ENCODE measurements around the gene MT1B.

MT1B gene

DNA sequence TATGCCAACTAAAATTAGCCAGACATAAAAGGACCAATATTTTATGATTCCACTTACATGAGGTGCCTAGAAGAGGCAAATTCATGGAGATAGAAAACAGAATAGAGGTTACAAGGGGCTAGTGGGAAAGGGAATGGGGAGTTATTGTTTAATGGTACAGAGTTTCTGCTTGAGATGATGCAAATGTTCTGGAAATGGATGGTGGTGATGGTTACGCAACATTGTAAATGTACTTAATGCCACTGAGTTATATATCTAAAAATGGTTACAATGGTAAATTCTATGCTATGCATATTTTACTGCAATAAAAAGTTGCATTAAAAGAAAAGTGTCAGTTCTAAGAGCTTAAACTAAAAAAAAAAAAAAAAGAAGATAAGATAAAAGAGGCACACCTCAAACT is 48.5 kb downstream of the MT1B start:
- Histone ChIP-seq H3K27me3 (ENCODE audit: control insufficient read depth, low read length) (no peaks in the 10 kb centered on the region), H4K20me1 (ENCODE audit: control insufficient read depth, insufficient read depth, low read depth, low read length) (no peaks in the 10 kb centered on the region), H3K4me3 (ENCODE audit: low read length) (no peak overlapping the region), H3K4me1 (ENCODE audit: control insufficient read depth, low read length) (0 out of 2 replicates have a peak, but pooled peaks cover 3% of the 10 kb centered on the region), H3K9me2 (replicated peaks; ENCODE audit: control insufficient read depth, low read length) (no peaks in the 10 kb centered on the region), H3K27ac (ENCODE audit: low read depth, low read length) (no peak overlapping the region), H3K79me2 (ENCODE audit: control insufficient read depth, low read length) (no peaks in the 10 kb centered on the region), H3K4me2 (ENCODE audit: low read length) (no peak overlapping the region), H3K36me3 (ENCODE audit: control insufficient read depth, low read length) (no peaks in the 10 kb centered on the region), H3K9me3 (ENCODE audit: control insufficient read depth, insufficient read depth, low read length) (no peaks in the 10 kb centered on the region), H3F3A (ENCODE audit: control insufficient read depth, insufficient read depth) (no peaks in the 10 kb centered on the region)
- no peak for TF ChIP-seq EZH2phosphoT487 (IDR thresholded peaks at IDR 0.05; ENCODE audit: borderline replicate concordance, low read length)
- TF ChIP-seq, protein P1, sequence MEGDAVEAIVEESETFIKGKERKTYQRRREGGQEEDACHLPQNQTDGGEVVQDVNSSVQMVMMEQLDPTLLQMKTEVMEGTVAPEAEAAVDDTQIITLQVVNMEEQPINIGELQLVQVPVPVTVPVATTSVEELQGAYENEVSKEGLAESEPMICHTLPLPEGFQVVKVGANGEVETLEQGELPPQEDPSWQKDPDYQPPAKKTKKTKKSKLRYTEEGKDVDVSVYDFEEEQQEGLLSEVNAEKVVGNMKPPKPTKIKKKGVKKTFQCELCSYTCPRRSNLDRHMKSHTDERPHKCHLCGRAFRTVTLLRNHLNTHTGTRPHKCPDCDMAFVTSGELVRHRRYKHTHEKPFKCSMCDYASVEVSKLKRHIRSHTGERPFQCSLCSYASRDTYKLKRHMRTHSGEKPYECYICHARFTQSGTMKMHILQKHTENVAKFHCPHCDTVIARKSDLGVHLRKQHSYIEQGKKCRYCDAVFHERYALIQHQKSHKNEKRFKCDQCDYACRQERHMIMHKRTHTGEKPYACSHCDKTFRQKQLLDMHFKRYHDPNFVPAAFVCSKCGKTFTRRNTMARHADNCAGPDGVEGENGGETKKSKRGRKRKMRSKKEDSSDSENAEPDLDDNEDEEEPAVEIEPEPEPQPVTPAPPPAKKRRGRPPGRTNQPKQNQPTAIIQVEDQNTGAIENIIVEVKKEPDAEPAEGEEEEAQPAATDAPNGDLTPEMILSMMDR (IDR thresholded peaks at IDR 0.05; ENCODE audit: low read depth, low read length, poor library complexity, severe bottlenecking), result no peak

DNA sequence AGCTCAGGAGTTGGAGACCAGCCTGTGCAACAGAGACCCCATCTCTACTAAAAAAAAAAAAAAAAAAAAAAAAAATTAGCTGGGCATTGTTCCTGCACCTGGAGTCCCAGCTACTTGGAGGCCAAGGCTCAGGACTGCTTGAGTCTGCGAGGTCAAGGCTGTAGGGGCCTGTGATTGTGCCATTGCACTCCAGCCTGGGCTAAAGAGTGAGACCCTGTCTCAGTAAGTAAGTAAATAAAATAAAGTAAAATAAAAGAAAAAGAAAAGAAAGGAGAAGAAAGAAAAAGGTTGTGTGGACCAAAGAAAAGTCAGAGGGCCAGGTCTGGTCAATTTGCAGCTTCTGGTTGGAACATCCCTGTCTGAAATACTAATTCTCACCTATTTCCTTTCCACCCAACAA is 48.9 kb downstream of the MT1B start:
- no peak overlapping the region for H3K27ac ChIP-seq (ENCODE audit: low read depth, low read length)
- H3K9me3 ChIP-seq (ENCODE audit: control insufficient read depth, insufficient read depth, low read length), result no peaks in the 10 kb centered on the region
- TF ChIP-seq, protein P1 (IDR thresholded peaks at IDR 0.05; ENCODE audit: low read depth, low read length, poor library complexity, severe bottlenecking), result no peak
- no peak for TF ChIP-seq EZH2phosphoT487 (IDR thresholded peaks at IDR 0.05; ENCODE audit: borderline replicate concordance, low read length)
- H4K20me1 ChIP-seq (ENCODE audit: control insufficient read depth, insufficient read depth, low read depth, low read length), result no peaks in the 10 kb centered on the region
- 0 out of 2 replicates have a peak, but pooled peaks cover 3% of the 10 kb centered on the region for H3K4me1 ChIP-seq (ENCODE audit: control insufficient read depth, low read length)
- no peaks in the 10 kb centered on the region for H3K9me2 ChIP-seq (replicated peaks; ENCODE audit: control insufficient read depth, low read length)
- H3K79me2 ChIP-seq (ENCODE audit: control insufficient read depth, low read length), result no peaks in the 10 kb centered on the region
- no peak overlapping the region for H3K4me3 ChIP-seq (ENCODE audit: low read length)
- H3K27me3 ChIP-seq (ENCODE audit: control insufficient read depth, low read length), result no peaks in the 10 kb centered on the region
- H3K36me3 ChIP-seq (ENCODE audit: control insufficient read depth, low read length), result no peaks in the 10 kb centered on the region
- H3F3A ChIP-seq (ENCODE audit: control insufficient read depth, insufficient read depth), result no peaks in the 10 kb centered on the region
- no peak overlapping the region for H3K4me2 ChIP-seq (ENCODE audit: low read length)

DNA sequence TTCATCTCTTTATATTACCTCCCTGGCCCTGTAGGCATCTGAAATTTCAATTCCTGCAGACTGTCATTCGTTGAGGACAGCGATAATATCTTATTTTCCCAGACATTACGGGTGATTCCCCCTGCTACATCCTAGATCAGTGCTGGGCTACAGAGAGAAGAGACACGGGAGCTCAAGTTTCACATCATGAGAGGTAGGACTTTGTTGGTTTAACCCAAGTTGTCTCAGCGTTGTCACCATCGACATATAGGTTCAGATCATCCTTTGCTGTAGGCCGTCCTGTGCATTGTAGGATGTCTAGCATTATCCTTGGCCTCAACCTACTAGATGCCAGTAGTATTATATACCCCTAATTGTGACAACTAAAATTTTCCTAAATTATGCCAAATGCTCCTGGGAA is 49.8 kb downstream of the MT1B start:
- Histone ChIP-seq H3K36me3 (ENCODE audit: control insufficient read depth, low read length) (no peaks in the 10 kb centered on the region), H3K4me2 (ENCODE audit: low read length) (no peak overlapping the region), H3K9me2 (replicated peaks; ENCODE audit: control insufficient read depth, low read length) (no peaks in the 10 kb centered on the region), H3K27me3 (ENCODE audit: control insufficient read depth, low read length) (no peaks in the 10 kb centered on the region), H3K4me3 (ENCODE audit: low read length) (no peak overlapping the region), H3K79me2 (ENCODE audit: control insufficient read depth, low read length) (no peaks in the 10 kb centered on the region), H3K27ac (ENCODE audit: low read depth, low read length) (no peak overlapping the region), H3K9me3 (ENCODE audit: control insufficient read depth, insufficient read depth, low read length) (no peaks in the 10 kb centered on the region), H4K20me1 (ENCODE audit: control insufficient read depth, insufficient read depth, low read depth, low read length) (no peaks in the 10 kb centered on the region), H3K4me1 (ENCODE audit: control insufficient read depth, low read length) (0 out of 2 replicates have a peak, but pooled peaks cover 3% of the 10 kb centered on the region), H3F3A (ENCODE audit: control insufficient read depth, insufficient read depth) (no peaks in the 10 kb centered on the region)
- TF ChIP-seq, protein P1 (IDR thresholded peaks at IDR 0.05; ENCODE audit: low read depth, low read length, poor library complexity, severe bottlenecking), result no peak
- TF ChIP-seq EZH2phosphoT487 (IDR thresholded peaks at IDR 0.05; ENCODE audit: borderline replicate concordance, low read length), result no peak
